ENCODE results near the gene TBC1D24. TPM values are rescaled to one million over a fixed set of nuclear protein-coding genes. Genes with fewer than 3 reads are reported as not detected.

TBC1D24 gene
- total and polyA plus RNA-seq, 4 donors = 9.0 to 35.7 (median 23.3) TPM

- Histone ChIP-seq H3K27me3 (ENCODE audit: control insufficient read depth in 3 of 3, insufficient read depth in 3 of 3, low read length in 2 of 3) (no peaks in the 10 kb centered on the region), H3K9ac (ENCODE audit: insufficient read depth in 1 of 2, low read length in 2 of 2) (no peak overlapping the region), H3K4me1 (ENCODE audit: control insufficient read depth in 5 of 5, insufficient read depth in 5 of 5, low read length in 5 of 5) (peaks cover 0 to 51% (median 9%) of the 10 kb centered on the region in 5 donors), H3K9me3 (ENCODE audit: control insufficient read depth in 4 of 4, insufficient read depth in 3 of 4, low read length in 3 of 4) (no peaks in the 10 kb centered on the region), H3K27ac (ENCODE audit: low read depth in 1 of 2, low read length in 1 of 2) (peak overlapping the region in 1 of 2 donors; percentile 66), H3K36me3 (ENCODE audit: control insufficient read depth in 4 of 4, insufficient read depth in 4 of 4, low read length in 4 of 4) (no peaks in the 10 kb centered on the region), H3K4me3 (no peak overlapping the region)
- TF ChIP-seq CTCF (IDR thresholded peaks at IDR 0.05; ENCODE audit: control extremely low read depth, extremely low read depth) = no peak
- DNase-seq (no peak), ATAC-seq (ENCODE audit: insufficient read depth, low FRiP score) (no peak)
- WGBS, 2 donors = 83 to 91% methylated on average over 7 of the region's 7 CpGs
Measured at GRCh38 chr16:2481676-2482075, 6.7 kb downstream of the TBC1D24 start.

DNA sequence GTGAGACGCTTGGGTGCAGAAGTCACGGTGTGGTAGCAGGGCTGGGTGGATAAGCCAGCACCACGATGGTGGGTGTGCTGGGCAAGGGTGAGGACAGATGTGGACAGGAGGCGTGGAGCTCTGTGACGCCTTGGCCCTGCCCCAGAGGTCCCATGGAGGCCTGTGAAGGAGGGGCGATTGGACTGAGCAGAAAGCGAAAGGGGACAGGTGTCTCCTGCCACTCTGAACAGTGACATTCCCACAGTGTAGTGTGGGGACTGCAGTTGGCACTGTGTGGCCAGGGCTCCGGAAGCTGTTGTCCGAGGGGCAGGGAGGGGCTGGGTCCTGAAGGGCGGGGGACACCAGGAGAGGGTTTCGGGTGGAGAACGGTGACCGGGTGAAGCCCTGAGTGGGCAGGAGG is 7.3 kb downstream of the TBC1D24 start:
- DNase-seq (no peak), ATAC-seq (ENCODE audit: insufficient read depth, low FRiP score) (no peak)
- H3K27ac ChIP-seq (ENCODE audit: low read depth in 1 of 2, low read length in 1 of 2) = peak overlapping the region in 1 of 2 donors; percentile 28
- peaks cover 0 to 55% (median 9%) of the 10 kb centered on the region in 5 donors for H3K4me1 ChIP-seq (ENCODE audit: control insufficient read depth in 5 of 5, insufficient read depth in 5 of 5, low read length in 5 of 5)
- H3K4me3 ChIP-seq = no peak overlapping the region
- no peaks in the 10 kb centered on the region for H3K9me3 ChIP-seq (ENCODE audit: control insufficient read depth in 4 of 4, insufficient read depth in 3 of 4, low read length in 3 of 4)
- 84% methylated on average over 13 of the region's 13 CpGs for WGBS, 2 donors
- no peak overlapping the region for H3K9ac ChIP-seq (ENCODE audit: insufficient read depth in 1 of 2, low read length in 2 of 2)
- no peak for TF ChIP-seq CTCF (IDR thresholded peaks at IDR 0.05; ENCODE audit: control extremely low read depth, extremely low read depth)
- no peaks in the 10 kb centered on the region for H3K27me3 ChIP-seq (ENCODE audit: control insufficient read depth in 3 of 3, insufficient read depth in 3 of 3, low read length in 2 of 3)
- no peaks in the 10 kb centered on the region for H3K36me3 ChIP-seq (ENCODE audit: control insufficient read depth in 4 of 4, insufficient read depth in 4 of 4, low read length in 4 of 4)

GRCh38 chr16:2482708-2483534 is 8.0 kb downstream of the TBC1D24 start:
- Histone ChIP-seq H3K36me3 (ENCODE audit: control insufficient read depth in 4 of 4, insufficient read depth in 4 of 4, low read length in 4 of 4) (no peaks in the 10 kb centered on the region), H3K4me1 (ENCODE audit: control insufficient read depth in 5 of 5, insufficient read depth in 5 of 5, low read length in 5 of 5) (peaks cover 0 to 58% (median 9%) of the 10 kb centered on the region in 5 donors), H3K27me3 (ENCODE audit: control insufficient read depth in 3 of 3, insufficient read depth in 3 of 3, low read length in 2 of 3) (no peaks in the 10 kb centered on the region), H3K9ac (ENCODE audit: insufficient read depth in 1 of 2, low read length in 2 of 2) (no peak overlapping the region), H3K4me3 (no peak overlapping the region), H3K27ac (ENCODE audit: low read depth in 1 of 2, low read length in 1 of 2) (peak overlapping the region in 1 of 2 donors; percentile 52), H3K9me3 (ENCODE audit: control insufficient read depth in 4 of 4, insufficient read depth in 3 of 4, low read length in 3 of 4) (no peaks in the 10 kb centered on the region)
- TF ChIP-seq CTCF (IDR thresholded peaks at IDR 0.05; ENCODE audit: control extremely low read depth, extremely low read depth) = no peak
- 47 to 59% methylated on average over 32 of the region's 32 CpGs for WGBS, 2 donors
- ATAC-seq (ENCODE audit: insufficient read depth, low FRiP score) (no peak), DNase-seq (peak; percentile 82 to 88 (median 84))

Measured in lung (tissue), 12 donors.